HG02870 (cell line): Measurements from ENCODE around the gene ZMIZ1.

ENCODE experiments used
- ATAC-seq: cut with Tn5 transposase; IDR thresholded peaks from one replicate; pipeline ENCODE4 v1.9.1; 2021; ENCODE audit warnings: mild to moderate bottlenecking, moderate library complexity; ENCODE audit not compliant: unreplicated experiment

Gene ZMIZ1

DNA sequence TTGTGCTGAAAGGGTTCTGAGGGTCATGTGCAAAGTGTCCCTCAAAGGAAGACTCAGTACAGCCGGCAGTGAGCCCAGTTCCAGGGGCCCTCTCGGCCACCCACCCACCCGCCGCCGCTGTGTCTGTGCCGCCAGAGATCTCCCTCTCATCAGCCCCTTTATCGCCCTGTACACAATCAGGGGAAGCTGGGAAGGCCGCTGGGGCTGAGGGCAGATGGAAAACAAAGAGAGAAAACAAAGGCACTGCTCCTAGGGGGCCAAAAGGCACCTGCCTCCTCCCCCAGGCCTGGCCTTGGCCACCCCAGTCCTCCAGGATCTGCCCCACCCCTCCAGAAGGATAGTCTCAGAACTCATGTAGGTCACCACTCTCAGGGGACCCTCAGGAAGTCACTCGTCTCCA, 67.0 kb downstream of the ZMIZ1 start:
- ATAC-seq: no peak

DNA sequence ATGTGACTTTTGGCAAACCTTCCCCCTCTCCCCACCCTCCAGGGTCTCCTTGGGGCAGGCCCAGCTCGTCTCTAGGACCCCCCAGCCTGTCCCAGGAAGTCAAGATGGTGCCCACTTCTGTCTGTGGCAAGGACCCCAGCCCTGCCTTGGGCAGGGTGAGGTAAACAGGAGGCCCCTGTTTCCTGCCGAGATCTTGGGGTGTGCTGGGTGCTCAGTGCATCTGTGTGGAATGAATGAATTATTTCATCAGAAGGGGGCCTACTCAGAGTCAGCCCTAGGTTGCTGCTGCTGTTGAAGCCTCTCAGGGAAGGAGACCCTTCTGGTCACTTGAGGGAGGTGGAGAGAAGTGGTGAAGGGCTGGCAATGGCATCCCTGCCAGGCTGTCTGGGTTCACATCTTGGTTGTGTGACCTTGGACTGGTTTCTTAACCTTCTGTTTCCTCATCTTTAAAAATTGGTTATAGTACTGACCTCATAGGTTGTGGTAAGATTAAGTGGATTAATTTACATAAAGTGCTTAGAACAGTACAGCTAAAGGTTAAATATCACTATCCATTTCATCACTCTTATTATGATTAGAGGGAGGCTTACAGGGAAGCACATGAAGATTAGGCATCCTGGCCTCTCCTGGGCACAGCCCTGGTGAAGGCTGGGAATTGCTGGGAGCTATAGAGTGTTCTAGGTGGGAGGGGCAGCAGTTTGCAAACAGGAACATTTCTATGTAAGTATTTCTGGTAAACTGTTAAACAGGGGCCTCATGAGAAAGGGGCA, 67.7 kb downstream of the ZMIZ1 start:
- no peak for ATAC-seq

GRCh38 chr10:79137300-79137756, 68.6 kb downstream of the ZMIZ1 start:
- no peak for ATAC-seq

- peak; percentile 56 for ATAC-seq
Observed at GRCh38 chr10:79137826-79138225, 69.1 kb downstream of the ZMIZ1 start.

DNA sequence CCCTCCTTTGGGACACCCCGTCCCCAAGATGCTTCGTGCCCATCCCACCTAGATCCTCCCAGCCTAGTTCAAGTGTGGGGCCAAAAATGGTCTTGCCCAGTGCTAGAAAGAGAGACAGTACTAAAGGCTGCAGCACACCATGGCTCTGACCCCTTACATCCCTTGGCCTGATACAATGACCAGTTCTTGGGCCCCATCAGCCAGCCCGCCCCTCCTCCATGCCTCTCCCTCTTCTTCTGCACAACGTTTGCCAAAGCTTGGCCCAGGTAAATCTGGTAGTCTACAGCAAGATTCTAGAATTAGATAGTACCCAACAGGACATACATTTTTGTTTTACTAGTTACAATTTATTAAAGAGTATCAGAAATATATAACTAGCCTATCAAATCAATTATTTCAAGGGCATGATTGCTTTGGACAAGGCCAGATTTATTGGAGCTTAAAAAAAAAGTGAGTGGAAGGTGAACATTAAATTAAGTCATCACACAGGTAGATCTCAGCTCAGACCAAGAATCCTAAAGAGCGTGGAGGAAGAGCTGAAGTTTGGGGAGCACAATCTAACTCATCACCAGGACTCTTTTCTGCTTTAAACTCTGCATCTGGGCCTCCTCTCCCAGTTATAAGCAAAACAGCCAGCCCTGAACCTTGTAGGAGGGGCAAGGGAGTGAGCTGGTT, 69.8 kb downstream of the ZMIZ1 start:
- no peak for ATAC-seq

- ATAC-seq: no peak
Observed at GRCh38 chr10:79139124-79139835, 70.5 kb downstream of the ZMIZ1 start.

DNA sequence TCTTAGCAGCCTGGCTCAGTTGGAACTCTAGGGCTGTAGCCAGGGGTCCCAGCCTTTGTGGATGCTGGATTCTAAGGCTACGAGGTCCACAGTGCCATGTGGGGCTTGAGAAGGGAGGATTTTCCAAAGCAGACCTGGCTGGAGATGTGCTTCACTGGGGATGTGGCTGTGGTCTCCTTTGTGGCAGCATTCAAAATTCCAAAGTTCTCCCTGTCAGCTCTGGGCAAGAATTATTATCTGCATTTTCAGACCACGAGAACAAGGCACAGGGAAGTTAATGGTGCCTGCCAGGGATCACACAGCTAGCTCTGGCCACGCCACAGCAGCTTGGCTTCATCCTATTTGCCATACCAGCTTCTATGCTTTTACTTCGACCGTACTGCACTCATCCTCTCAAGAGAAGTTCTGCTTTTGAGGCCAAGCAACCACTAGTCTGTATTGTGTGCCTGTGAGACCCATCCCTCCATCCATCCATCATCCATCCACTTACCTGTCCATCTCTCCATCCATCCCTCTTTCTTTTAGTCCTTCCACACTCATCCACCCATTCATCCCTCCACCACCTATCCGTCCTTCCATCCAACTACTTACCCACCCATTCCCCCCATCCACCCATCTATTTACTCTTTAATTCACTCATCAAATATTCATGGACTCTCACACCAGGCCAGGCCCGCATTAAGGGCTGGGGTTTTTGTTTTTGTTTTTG, 71.5 kb downstream of the ZMIZ1 start:
- no peak for ATAC-seq

- ATAC-seq: no peak
Observed at GRCh38 chr10:79140855-79141254, 72.1 kb downstream of the ZMIZ1 start.

DNA sequence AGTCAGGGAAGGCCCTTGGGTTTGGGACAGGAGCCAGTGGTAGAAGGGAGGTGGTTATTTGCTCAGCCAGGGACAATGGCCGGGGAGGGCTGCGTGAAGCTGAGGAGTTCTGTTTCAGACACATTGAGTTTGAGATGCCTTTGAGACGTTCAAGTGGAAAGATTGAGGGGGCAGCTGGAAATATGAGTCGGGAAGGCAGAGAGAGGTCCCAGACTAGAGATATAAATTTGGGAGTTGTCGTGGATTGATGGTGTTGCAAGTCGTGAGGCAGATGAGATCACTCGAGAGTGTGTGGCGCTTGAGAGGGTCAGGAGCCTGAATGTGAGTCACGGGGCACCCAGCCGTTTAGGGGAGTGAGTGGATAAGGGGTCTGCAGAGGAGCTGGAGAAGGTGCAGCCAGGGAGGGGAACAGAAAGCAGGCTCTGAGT, 73.3 kb downstream of the ZMIZ1 start:
- ATAC-seq: no peak

DNA sequence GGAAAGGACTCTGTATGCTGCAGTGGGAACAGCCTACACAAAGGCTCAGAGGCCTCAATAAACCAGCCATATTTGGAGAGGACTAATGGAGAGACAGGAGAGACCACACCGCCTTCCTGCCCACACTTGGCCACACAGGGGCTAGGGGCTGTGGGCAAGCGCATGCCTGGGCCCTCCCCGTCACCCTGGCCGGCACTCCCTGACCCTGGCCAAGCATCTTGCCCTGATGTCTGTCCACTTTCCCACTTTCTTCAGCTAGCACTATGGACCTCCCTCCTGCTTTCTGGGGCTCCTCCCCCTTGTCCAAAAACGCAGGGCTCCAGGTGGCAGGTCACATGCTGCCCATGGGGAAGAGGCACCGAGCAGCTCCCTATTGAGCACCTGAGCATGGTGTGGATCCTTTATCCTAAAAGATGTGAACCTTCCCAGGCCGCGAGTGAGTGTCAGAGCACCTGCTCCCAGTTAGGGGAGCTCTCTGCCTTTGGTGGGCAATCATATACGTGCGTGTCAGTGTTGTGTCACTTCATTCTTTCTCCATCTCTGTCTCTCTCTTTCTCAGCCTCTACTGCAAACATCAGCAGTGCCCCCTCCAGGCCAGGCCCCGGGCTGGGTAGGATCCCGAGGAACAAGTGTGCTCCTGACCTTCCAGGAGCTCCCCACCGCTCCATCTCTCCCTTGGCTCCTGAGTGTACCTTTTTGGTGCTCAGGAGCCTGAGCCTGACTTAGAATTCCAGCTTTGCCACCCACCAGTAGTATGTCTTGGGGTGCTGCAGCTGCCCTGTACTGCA, 74.0 kb downstream of the ZMIZ1 start:
- ATAC-seq: no peak

DNA sequence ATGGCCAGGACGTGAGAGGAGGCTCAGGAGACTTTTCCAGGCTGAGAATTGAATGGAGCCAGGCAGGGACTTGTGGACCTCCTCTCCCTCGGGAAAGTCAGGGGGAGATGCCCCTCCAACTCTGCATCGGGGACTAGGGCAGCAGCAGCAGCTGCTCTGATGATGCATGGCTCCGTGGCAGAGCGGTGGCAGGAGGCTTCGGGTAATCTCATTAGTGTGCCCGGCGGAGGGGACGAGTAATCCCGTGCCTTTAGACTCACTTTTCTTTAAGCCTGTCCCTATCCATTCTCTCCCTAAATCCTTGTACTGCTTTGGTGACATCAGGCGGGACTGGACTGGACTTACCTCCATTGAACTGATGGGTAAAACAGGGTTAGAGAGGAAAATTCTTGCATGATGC, 75.1 kb downstream of the ZMIZ1 start:
- no peak for ATAC-seq

DNA sequence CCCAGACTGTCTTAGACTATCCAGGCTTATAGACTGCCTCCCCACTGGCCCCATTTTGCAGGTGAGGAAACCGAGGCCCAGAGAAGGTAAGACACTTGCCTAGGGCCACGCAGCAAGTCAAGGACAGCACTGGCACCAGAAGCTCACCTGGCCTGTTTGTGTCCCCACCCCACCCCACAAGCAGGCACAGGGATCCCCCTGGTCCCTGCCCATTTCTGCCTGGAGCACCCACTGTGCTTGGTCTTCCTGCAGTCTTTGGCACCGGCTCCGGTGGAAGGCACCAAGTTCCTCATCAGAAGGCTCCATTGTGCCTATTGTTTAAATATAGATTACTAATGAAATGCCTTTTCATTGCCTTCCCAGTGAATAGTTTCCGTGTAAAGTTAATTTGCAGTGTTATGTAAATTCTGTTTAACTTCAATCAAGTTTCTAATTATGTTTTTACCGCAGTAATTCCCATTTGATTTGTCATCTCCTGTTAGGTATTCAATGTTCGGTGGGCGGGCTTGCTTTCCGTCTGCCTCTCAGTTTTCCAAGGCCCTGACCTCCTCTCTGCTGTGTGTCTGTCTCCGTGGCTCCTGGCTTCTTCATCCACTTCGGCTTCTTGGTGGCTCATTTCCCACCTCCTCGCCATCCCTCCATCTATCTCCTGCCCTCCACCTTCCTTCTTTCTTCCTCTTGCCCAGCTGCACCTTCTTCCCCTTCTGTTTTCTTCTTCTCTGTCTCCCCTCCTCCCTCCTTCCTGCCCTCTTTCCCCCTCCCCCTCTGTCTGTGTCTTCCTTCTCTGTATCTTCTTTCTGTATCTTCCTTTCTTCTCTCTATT, 75.8 kb downstream of the ZMIZ1 start:
- no peak for ATAC-seq

DNA sequence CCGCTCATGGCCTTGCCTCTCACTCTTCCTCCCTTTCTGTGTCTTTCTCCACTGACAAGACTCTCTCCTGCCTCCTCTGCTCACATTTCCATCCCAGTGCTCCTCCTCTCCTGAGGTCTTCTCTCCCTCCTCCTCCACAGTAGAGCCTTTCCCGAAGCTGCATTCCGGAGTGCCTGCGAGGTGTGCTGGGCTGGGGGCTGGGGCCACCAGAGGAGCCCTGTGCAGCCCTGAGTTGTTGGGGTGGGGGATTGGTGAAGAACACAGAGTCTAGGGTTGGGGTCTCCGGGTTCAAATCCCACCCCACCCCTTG, 76.4 kb downstream of the ZMIZ1 start:
- no peak for ATAC-seq

- ATAC-seq: no peak
Observed at GRCh38 chr10:79145517-79146470, 77.0 kb downstream of the ZMIZ1 start.

GRCh38 chr10:79146611-79147130, 77.9 kb downstream of the ZMIZ1 start:
- no peak for ATAC-seq

- ATAC-seq: no peak
Observed at GRCh38 chr10:79147306-79147705, 78.5 kb downstream of the ZMIZ1 start.

- no peak for ATAC-seq
Observed at GRCh38 chr10:79147796-79148451, 79.2 kb downstream of the ZMIZ1 start.
